WTC11 (cell line): ENCODE data around the gene RNF121. TPM values are rescaled to one million over a fixed set of nuclear protein-coding genes. Genes with fewer than 3 reads are reported as not detected.
A peak's percentile ranks its signal among the peaks of the same experiment; 100 is the strongest.

Experiments used
- ATAC-seq: fragments of 200-7000 bp; cut with Tn5 transposase; 2 replicates; pipeline ENCODE4 v1.10.0; 2021; ENCODE audit warnings: mild to moderate bottlenecking, moderate library complexity
- CTCF ChIA-PET: fragments of 300-600 bp; sonication (Branson Sonifier 250); formaldehyde crosslinking; loops from one replicate; lab custom pipeline; 2021; ENCODE audit warnings: antibody characterized with exemption; lab: Charles Lee
- POLR2A ChIA-PET: fragments of 350-600 bp; sonication (Branson Sonifier 250); formaldehyde crosslinking; loops from one replicate; lab custom pipeline; 2021; ENCODE audit warnings: antibody characterized with exemption; lab: Charles Lee
- DNase-seq: peaks from one replicate; pipeline ENCODE4 v3.0.0; 2021; ENCODE audit warnings: low spot score
- H3K27ac Mint-ChIP-seq: 2 replicates; pipeline ENCODE4 v1.8.0; 2021; ENCODE audit warnings: mixed read lengths
- H3K27me3 Mint-ChIP-seq: 2 replicates; pipeline ENCODE4 v1.8.0; 2021; ENCODE audit warnings: low read depth, mild to moderate bottlenecking, moderate library complexity, mixed read lengths
- H3K36me3 Mint-ChIP-seq: 2 replicates; pipeline ENCODE4 v1.8.0; 2021; ENCODE audit warnings: mixed read lengths
- H3K4me1 Mint-ChIP-seq: 2 replicates; pipeline ENCODE4 v1.8.0; 2022; ENCODE audit warnings: mixed read lengths
- H3K4me3 Mint-ChIP-seq: 2 replicates; pipeline ENCODE4 v1.8.0; 2021; ENCODE audit warnings: mild to moderate bottlenecking, moderate library complexity, mixed read lengths
- H3K9me3 Mint-ChIP-seq: 2 replicates; pipeline ENCODE4 v1.8.0; 2021; ENCODE audit warnings: mixed read lengths
- ATF1 ChIP-seq: sonication (generic); formaldehyde crosslinking; IDR thresholded peaks from 2 replicates; pipeline ENCODE4 v1.8.1; 2023; ENCODE audit warnings: mild to moderate bottlenecking, moderate library complexity, missing genetic modification reagents
- EMX1 ChIP-seq: fragments of 250-450 bp; sonication (Bioruptor Pico); IDR thresholded peaks from 2 replicates; pipeline ENCODE4 v1.8.0; 2021; ENCODE audit warnings: mild to moderate bottlenecking
- ETV6 ChIP-seq: sonication (generic); formaldehyde crosslinking; IDR thresholded peaks from 2 replicates; pipeline ENCODE4 v1.8.1; 2022; ENCODE audit warnings: mild to moderate bottlenecking, missing genetic modification reagents
- HMGA2 ChIP-seq: fragments of 250-450 bp; sonication (Bioruptor Pico); IDR thresholded peaks from 2 replicates; pipeline ENCODE4 v1.4.0; 2021; ENCODE audit warnings: mild to moderate bottlenecking, moderate library complexity
- JUN ChIP-seq: sonication (generic); formaldehyde crosslinking; IDR thresholded peaks from 2 replicates; pipeline ENCODE4 v1.8.0; 2023; ENCODE audit warnings: mild to moderate bottlenecking, missing genetic modification reagents
- KAT7 ChIP-seq: sonication (generic); formaldehyde crosslinking; IDR thresholded peaks from 2 replicates; pipeline ENCODE4 v1.8.1; 2023; ENCODE audit warnings: missing genetic modification reagents, mild to moderate bottlenecking, borderline replicate concordance
- MYBL2 ChIP-seq: sonication (generic); formaldehyde crosslinking; IDR thresholded peaks from 2 replicates; pipeline ENCODE4 v1.8.1; 2023; ENCODE audit warnings: mild to moderate bottlenecking, moderate library complexity, missing genetic modification reagents
- NFYB ChIP-seq: sonication (generic); formaldehyde crosslinking; conservative IDR thresholded peaks from 2 replicates; pipeline ENCODE4 v1.8.0; 2022; ENCODE audit warnings: low read depth, missing genetic modification reagents
- NR1H2 ChIP-seq: sonication (generic); formaldehyde crosslinking; IDR thresholded peaks from 2 replicates; pipeline ENCODE4 v1.9.0; 2021; ENCODE audit warnings: mild to moderate bottlenecking, moderate library complexity, missing genetic modification reagents
- TCF7 ChIP-seq: sonication (generic); formaldehyde crosslinking; IDR thresholded peaks from 2 replicates; pipeline ENCODE4 v1.8.0; 2022; ENCODE audit warnings: mild to moderate bottlenecking, low read depth, missing genetic modification reagents, moderate library complexity
- ZBTB21 ChIP-seq: sonication (generic); formaldehyde crosslinking; IDR thresholded peaks from 2 replicates; pipeline ENCODE4 v1.8.1; 2023; ENCODE audit warnings: mild to moderate bottlenecking, missing genetic modification reagents, borderline replicate concordance
- total RNA-seq: library from RNA; stranded (reverse); gene quantifications from 3 replicates; pipeline ENCODE4 v1.2.3, GENCODE V29; 2021
- TF ChIP-seq, protein P1 (sequence below): sonication (generic); formaldehyde crosslinking; IDR thresholded peaks from 2 replicates; pipeline ENCODE4 v1.8.0; 2022; ENCODE audit warnings: mild to moderate bottlenecking, missing genetic modification reagents
- TF ChIP-seq, protein P2 (sequence below): fragments of 250-450 bp; sonication (Bioruptor Pico); IDR thresholded peaks from 2 replicates; pipeline ENCODE4 v1.9.0; 2021; ENCODE audit warnings: mild to moderate bottlenecking, borderline replicate concordance
- TF ChIP-seq, protein P3 (sequence below): sonication (generic); formaldehyde crosslinking; IDR thresholded peaks from 2 replicates; pipeline ENCODE4 v1.8.1; 2023; ENCODE audit warnings: mild to moderate bottlenecking, missing genetic modification reagents, borderline replicate concordance
- TF ChIP-seq, protein P4 (sequence below): sonication (generic); formaldehyde crosslinking; IDR thresholded peaks from 2 replicates; pipeline ENCODE4 v1.8.1; 2023; ENCODE audit warnings: mild to moderate bottlenecking, moderate library complexity, missing genetic modification reagents
- TF ChIP-seq, protein P5 (sequence below): sonication (generic); formaldehyde crosslinking; IDR thresholded peaks from 2 replicates; pipeline ENCODE4 v1.8.0; 2023; ENCODE audit warnings: missing genetic modification reagents, mild to moderate bottlenecking, borderline replicate concordance
- TF ChIP-seq, protein P6 (sequence below): sonication (generic); formaldehyde crosslinking; IDR thresholded peaks from 2 replicates; pipeline ENCODE4 v1.8.1; 2022; ENCODE audit warnings: mild to moderate bottlenecking, moderate library complexity, missing genetic modification reagents

The RNF121 gene
- total RNA-seq, 1 experiment from 2014 or later = 40.2 TPM

DNA sequence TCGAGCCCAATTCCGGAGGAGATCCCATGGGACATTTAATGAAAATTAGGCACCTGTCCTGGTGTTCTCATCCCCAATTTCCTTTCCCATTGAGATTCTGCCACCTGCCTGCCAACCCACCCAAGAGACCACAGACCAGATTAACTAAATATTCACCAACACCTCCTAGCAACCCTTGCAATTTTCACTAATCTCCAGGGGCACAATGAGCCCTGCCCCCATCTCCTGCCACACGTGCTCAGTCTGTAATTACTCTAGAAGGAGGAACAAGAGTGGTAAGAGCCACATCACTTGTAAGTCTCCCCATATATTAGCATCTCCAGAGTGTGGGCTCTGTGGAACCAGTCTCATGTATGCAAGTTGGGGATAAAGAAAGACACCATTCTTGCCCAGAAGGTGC is 107.8 kb downstream of the RNF121 start:
- H3K4me1 Mint-ChIP-seq = peaks cover 10% of the 10 kb centered on the region
- H3K9me3 Mint-ChIP-seq = no peaks in the 10 kb centered on the region
- H3K36me3 Mint-ChIP-seq = peaks cover 20% of the 10 kb centered on the region
- H3K27me3 Mint-ChIP-seq = no peaks in the 10 kb centered on the region; the same call in 1 of the 2 replicates
- TF ChIP-seq, protein P1, sequence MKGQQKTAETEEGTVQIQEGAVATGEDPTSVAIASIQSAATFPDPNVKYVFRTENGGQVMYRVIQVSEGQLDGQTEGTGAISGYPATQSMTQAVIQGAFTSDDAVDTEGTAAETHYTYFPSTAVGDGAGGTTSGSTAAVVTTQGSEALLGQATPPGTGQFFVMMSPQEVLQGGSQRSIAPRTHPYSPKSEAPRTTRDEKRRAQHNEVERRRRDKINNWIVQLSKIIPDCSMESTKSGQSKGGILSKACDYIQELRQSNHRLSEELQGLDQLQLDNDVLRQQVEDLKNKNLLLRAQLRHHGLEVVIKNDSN = no peak
- TF ChIP-seq TCF7 = no peak
- TF ChIP-seq, protein P2, sequence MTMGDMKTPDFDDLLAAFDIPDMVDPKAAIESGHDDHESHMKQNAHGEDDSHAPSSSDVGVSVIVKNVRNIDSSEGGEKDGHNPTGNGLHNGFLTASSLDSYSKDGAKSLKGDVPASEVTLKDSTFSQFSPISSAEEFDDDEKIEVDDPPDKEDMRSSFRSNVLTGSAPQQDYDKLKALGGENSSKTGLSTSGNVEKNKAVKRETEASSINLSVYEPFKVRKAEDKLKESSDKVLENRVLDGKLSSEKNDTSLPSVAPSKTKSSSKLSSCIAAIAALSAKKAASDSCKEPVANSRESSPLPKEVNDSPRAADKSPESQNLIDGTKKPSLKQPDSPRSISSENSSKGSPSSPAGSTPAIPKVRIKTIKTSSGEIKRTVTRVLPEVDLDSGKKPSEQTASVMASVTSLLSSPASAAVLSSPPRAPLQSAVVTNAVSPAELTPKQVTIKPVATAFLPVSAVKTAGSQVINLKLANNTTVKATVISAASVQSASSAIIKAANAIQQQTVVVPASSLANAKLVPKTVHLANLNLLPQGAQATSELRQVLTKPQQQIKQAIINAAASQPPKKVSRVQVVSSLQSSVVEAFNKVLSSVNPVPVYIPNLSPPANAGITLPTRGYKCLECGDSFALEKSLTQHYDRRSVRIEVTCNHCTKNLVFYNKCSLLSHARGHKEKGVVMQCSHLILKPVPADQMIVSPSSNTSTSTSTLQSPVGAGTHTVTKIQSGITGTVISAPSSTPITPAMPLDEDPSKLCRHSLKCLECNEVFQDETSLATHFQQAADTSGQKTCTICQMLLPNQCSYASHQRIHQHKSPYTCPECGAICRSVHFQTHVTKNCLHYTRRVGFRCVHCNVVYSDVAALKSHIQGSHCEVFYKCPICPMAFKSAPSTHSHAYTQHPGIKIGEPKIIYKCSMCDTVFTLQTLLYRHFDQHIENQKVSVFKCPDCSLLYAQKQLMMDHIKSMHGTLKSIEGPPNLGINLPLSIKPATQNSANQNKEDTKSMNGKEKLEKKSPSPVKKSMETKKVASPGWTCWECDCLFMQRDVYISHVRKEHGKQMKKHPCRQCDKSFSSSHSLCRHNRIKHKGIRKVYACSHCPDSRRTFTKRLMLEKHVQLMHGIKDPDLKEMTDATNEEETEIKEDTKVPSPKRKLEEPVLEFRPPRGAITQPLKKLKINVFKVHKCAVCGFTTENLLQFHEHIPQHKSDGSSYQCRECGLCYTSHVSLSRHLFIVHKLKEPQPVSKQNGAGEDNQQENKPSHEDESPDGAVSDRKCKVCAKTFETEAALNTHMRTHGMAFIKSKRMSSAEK (CRISPR knock-in tag) = no peak
- TF ChIP-seq JUN (CRISPR knock-in tag) = no peak
- no peak for TF ChIP-seq NFYB (CRISPR knock-in tag)
- TF ChIP-seq ZBTB21 = no peak
- no peak for TF ChIP-seq ETV6
- no peak for TF ChIP-seq EMX1 (CRISPR knock-in tag)
- TF ChIP-seq, protein P3, sequence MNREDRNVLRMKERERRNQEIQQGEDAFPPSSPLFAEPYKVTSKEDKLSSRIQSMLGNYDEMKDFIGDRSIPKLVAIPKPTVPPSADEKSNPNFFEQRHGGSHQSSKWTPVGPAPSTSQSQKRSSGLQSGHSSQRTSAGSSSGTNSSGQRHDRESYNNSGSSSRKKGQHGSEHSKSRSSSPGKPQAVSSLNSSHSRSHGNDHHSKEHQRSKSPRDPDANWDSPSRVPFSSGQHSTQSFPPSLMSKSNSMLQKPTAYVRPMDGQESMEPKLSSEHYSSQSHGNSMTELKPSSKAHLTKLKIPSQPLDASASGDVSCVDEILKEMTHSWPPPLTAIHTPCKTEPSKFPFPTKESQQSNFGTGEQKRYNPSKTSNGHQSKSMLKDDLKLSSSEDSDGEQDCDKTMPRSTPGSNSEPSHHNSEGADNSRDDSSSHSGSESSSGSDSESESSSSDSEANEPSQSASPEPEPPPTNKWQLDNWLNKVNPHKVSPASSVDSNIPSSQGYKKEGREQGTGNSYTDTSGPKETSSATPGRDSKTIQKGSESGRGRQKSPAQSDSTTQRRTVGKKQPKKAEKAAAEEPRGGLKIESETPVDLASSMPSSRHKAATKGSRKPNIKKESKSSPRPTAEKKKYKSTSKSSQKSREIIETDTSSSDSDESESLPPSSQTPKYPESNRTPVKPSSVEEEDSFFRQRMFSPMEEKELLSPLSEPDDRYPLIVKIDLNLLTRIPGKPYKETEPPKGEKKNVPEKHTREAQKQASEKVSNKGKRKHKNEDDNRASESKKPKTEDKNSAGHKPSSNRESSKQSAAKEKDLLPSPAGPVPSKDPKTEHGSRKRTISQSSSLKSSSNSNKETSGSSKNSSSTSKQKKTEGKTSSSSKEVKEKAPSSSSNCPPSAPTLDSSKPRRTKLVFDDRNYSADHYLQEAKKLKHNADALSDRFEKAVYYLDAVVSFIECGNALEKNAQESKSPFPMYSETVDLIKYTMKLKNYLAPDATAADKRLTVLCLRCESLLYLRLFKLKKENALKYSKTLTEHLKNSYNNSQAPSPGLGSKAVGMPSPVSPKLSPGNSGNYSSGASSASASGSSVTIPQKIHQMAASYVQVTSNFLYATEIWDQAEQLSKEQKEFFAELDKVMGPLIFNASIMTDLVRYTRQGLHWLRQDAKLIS = no peak
- TF ChIP-seq, protein P4, sequence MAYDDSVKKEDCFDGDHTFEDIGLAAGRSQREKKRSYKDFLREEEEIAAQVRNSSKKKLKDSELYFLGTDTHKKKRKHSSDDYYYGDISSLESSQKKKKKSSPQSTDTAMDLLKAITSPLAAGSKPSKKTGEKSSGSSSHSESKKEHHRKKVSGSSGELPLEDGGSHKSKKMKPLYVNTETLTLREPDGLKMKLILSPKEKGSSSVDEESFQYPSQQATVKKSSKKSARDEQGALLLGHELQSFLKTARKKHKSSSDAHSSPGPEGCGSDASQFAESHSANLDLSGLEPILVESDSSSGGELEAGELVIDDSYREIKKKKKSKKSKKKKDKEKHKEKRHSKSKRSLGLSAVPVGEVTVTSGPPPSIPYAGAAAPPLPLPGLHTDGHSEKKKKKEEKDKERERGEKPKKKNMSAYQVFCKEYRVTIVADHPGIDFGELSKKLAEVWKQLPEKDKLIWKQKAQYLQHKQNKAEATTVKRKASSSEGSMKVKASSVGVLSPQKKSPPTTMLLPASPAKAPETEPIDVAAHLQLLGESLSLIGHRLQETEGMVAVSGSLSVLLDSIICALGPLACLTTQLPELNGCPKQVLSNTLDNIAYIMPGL (CRISPR knock-in tag) = no peak
- TF ChIP-seq HMGA2 (CRISPR knock-in tag) = no peak
- TF ChIP-seq, protein P5, sequence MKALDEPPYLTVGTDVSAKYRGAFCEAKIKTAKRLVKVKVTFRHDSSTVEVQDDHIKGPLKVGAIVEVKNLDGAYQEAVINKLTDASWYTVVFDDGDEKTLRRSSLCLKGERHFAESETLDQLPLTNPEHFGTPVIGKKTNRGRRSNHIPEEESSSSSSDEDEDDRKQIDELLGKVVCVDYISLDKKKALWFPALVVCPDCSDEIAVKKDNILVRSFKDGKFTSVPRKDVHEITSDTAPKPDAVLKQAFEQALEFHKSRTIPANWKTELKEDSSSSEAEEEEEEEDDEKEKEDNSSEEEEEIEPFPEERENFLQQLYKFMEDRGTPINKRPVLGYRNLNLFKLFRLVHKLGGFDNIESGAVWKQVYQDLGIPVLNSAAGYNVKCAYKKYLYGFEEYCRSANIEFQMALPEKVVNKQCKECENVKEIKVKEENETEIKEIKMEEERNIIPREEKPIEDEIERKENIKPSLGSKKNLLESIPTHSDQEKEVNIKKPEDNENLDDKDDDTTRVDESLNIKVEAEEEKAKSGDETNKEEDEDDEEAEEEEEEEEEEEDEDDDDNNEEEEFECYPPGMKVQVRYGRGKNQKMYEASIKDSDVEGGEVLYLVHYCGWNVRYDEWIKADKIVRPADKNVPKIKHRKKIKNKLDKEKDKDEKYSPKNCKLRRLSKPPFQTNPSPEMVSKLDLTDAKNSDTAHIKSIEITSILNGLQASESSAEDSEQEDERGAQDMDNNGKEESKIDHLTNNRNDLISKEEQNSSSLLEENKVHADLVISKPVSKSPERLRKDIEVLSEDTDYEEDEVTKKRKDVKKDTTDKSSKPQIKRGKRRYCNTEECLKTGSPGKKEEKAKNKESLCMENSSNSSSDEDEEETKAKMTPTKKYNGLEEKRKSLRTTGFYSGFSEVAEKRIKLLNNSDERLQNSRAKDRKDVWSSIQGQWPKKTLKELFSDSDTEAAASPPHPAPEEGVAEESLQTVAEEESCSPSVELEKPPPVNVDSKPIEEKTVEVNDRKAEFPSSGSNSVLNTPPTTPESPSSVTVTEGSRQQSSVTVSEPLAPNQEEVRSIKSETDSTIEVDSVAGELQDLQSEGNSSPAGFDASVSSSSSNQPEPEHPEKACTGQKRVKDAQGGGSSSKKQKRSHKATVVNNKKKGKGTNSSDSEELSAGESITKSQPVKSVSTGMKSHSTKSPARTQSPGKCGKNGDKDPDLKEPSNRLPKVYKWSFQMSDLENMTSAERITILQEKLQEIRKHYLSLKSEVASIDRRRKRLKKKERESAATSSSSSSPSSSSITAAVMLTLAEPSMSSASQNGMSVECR = no peak
- no peak for TF ChIP-seq MYBL2
- TF ChIP-seq, protein P6, sequence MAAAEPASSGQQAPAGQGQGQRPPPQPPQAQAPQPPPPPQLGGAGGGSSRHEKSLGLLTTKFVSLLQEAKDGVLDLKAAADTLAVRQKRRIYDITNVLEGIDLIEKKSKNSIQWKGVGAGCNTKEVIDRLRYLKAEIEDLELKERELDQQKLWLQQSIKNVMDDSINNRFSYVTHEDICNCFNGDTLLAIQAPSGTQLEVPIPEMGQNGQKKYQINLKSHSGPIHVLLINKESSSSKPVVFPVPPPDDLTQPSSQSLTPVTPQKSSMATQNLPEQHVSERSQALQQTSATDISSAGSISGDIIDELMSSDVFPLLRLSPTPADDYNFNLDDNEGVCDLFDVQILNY (CRISPR knock-in tag) = no peak
- TF ChIP-seq KAT7 = no peak
- no peak for TF ChIP-seq NR1H2 (CRISPR knock-in tag)
- no peak for TF ChIP-seq ATF1 (CRISPR knock-in tag)
- ChIA-PET POLR2A (no interaction called here), CTCF (interaction anchor here (0.8 to 4.7 kb wide), 2 partner anchors 11 to 12 kb away, joined by 6 to 81 read pairs; no protein-coding TSS in a partner anchor)
- H3K4me3 Mint-ChIP-seq = no peak overlapping the region
- peak overlapping the region; percentile 16 for H3K27ac Mint-ChIP-seq
- ATAC-seq = no peak
- no peak for DNase-seq
